ENCODE results near the gene LGALS3BP. TPM values are rescaled to one million over a fixed set of nuclear protein-coding genes. Genes with fewer than 3 reads are reported as not detected.

Gene LGALS3BP
- total and polyA plus RNA-seq, 10 donors, result 33.6 to 188 (median 100) TPM

GRCh38 chr17:78924481-78925151 is 55.1 kb downstream of the LGALS3BP start:
- peaks cover 0 to 11% (median 0%) of the 10 kb centered on the region in 6 donors for H3K36me3 ChIP-seq
- intact Hi-C loops (cut with DNase I; ENCODE audit: low total_unique reads), result loop anchor here (10.0 kb wide), 1 partner anchor 50 kb away; no protein-coding TSS in a partner anchor
- no peaks in the 10 kb centered on the region for H3K9me3 ChIP-seq
- H3K4me3 ChIP-seq, result peak overlapping the region; percentile 56 to 86 (median 70)
- H3K4me1 ChIP-seq, result peaks cover 21 to 69% (median 57%) of the 10 kb centered on the region in 6 donors
- WGBS, 5 donors, result 1 to 2% (median 1%) methylated on average over 33 to 64 of the region's 64 CpGs
- peak; percentile 85 for DNase-seq
- TF ChIP-seq POLR2A (IDR thresholded peaks at IDR 0.05) (no peak), CTCF (IDR thresholded peaks at IDR 0.05 in 8 of 11, conservative IDR thresholded peaks at IDR 0.05 in 3 of 11) (no peak), POLR2AphosphoS5 (IDR thresholded peaks at IDR 0.05) (no peak)
- peak overlapping the region; percentile 53 to 97 (median 95) for H3K27ac ChIP-seq
- H3K27me3 ChIP-seq (replicated peaks in 1 of 7), result peaks cover 0 to 27% (median 3%) of the 10 kb centered on the region in 7 donors

- DNase-seq, result peak; percentile 96
- intact Hi-C loops (cut with DNase I; ENCODE audit: low total_unique reads), result loop anchor here (10.0 kb wide), 1 partner anchor 49 kb away; no protein-coding TSS in a partner anchor
- H3K27ac ChIP-seq, result peak overlapping the region; percentile 53 to 97 (median 95)
- WGBS, 5 donors, result 1 to 5% (median 2%) methylated on average over 16 to 28 of the region's 28 CpGs
- H3K36me3 ChIP-seq, result peaks cover 0 to 11% (median 0%) of the 10 kb centered on the region in 6 donors
- no peaks in the 10 kb centered on the region for H3K9me3 ChIP-seq
- peak overlapping the region; percentile 56 to 86 (median 70) for H3K4me3 ChIP-seq
- peaks cover 0 to 27% (median 3%) of the 10 kb centered on the region in 7 donors for H3K27me3 ChIP-seq (replicated peaks in 1 of 7)
- peaks cover 21 to 72% (median 63%) of the 10 kb centered on the region in 6 donors for H3K4me1 ChIP-seq
- no peak for TF ChIP-seq CTCF (IDR thresholded peaks at IDR 0.05 in 8 of 11, conservative IDR thresholded peaks at IDR 0.05 in 3 of 11)
- no peak for TF ChIP-seq POLR2A (IDR thresholded peaks at IDR 0.05)
- peak; percentile 43 to 61 (median 56) for TF ChIP-seq POLR2AphosphoS5 (IDR thresholded peaks at IDR 0.05)
These were observed 55.9 kb downstream of the LGALS3BP start for GRCh38 chr17:78923660-78924453.

DNA sequence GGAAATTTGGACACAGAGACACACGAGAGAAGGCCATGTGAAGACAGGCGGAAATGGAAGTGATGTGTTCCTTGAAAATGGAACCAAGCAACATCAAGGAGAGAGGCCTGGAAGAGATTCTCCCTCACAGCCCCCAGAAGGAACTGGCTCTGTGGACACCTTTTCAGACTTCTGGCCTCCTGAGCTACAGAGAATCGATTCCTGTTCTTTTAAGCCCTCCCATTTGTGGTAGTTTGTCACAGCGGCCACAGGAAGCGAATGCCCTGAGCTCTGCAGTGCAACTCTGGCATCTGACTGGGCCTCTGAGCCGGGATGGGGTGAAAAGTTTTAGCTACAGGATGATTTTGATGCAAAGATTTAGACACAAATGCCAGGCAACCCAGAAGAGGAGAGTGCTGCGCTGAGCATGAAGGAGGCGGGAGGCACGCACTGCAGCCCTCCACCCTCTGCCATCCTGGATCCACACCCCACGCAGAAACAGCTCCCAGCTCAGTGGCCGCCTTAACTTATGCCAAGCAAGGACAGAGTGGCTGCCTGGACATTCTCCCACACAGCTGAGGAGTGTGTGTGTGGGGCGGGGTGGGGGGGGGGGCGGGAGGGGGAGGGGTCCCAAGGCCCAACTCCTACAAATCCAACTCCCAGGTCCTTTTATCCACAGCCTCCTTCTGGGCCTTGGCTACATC is 56.8 kb downstream of the LGALS3BP start:
- TF ChIP-seq POLR2AphosphoS5 (IDR thresholded peaks at IDR 0.05) (no peak), CTCF (IDR thresholded peaks at IDR 0.05 in 8 of 11, conservative IDR thresholded peaks at IDR 0.05 in 3 of 11) (no peak), POLR2A (IDR thresholded peaks at IDR 0.05) (no peak)
- no peak for DNase-seq
- intact Hi-C loops (cut with DNase I; ENCODE audit: low total_unique reads), result loop anchor here (10.0 kb wide), 1 partner anchor 48 kb away; no protein-coding TSS in a partner anchor
- peak overlapping the region in 7 of 8 donors; percentile 93 to 97 (median 96) for H3K27ac ChIP-seq
- peaks cover 0 to 27% (median 3%) of the 10 kb centered on the region in 7 donors for H3K27me3 ChIP-seq (replicated peaks in 1 of 7)
- WGBS, 5 donors, result 24 to 51% (median 28%) methylated on average over 6 to 13 of the region's 13 CpGs
- peak overlapping the region in 6 of 8 donors; percentile 60 to 86 (median 75) for H3K4me3 ChIP-seq
- H3K36me3 ChIP-seq, result peaks cover 0 to 11% (median 0%) of the 10 kb centered on the region in 6 donors
- H3K9me3 ChIP-seq, result no peaks in the 10 kb centered on the region
- peaks cover 24 to 81% (median 71%) of the 10 kb centered on the region in 6 donors for H3K4me1 ChIP-seq

Measured in spleen (tissue), 11 donors.